Epidermal melanocyte (primary cell): ENCODE data around the gene MORF4L1.
"Not testable (repeated sequence)": the region's sequence is repeated elsewhere in the genome, so short reads cannot be mapped to it uniquely, and the experiment has no call there.

ENCODE experiments used
- DNase-seq: peaks from one replicate; pipeline ENCODE4 v3.0.0; 2011; ENCODE audit warnings: low spot score; ENCODE audit not compliant: insufficient read length

MORF4L1 gene, protein sequence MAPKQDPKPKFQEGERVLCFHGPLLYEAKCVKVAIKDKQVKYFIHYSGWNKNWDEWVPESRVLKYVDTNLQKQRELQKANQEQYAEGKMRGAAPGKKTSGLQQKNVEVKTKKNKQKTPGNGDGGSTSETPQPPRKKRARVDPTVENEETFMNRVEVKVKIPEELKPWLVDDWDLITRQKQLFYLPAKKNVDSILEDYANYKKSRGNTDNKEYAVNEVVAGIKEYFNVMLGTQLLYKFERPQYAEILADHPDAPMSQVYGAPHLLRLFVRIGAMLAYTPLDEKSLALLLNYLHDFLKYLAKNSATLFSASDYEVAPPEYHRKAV

GRCh38 chr15:78872155-78872971 lies at the start of gene MORF4L1:
TSS of gene MORF4L1 (plus strand) at chr15:78872890. CDS start at chr15:78873018, 128 bp downstream.
- peak; percentile 87 for DNase-seq

DNA sequence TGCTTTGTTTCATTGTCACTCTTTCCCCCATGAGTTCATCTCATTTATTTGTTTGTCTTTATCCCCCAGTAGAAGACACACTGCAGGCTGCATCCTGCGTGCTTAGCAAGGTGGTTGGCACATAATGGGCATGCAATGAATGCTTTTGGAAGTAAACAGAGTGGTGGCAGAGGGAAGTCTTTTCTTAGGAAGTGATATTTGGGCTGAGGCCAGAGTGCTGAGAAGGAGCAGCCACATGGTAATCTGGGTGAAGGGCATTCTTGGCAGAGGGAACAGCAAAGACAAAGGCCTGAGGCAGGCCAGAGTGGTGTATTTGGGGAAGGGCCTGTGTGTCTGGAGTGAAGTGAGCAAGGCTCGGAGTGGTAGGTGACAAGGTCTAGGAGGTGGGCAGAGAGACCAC lies 43.8 kb upstream of the MORF4L1 start:
- no peak for DNase-seq

GRCh38 chr15:78830514-78831228 lies 42.0 kb upstream of the MORF4L1 start:
- no peak for DNase-seq

DNA sequence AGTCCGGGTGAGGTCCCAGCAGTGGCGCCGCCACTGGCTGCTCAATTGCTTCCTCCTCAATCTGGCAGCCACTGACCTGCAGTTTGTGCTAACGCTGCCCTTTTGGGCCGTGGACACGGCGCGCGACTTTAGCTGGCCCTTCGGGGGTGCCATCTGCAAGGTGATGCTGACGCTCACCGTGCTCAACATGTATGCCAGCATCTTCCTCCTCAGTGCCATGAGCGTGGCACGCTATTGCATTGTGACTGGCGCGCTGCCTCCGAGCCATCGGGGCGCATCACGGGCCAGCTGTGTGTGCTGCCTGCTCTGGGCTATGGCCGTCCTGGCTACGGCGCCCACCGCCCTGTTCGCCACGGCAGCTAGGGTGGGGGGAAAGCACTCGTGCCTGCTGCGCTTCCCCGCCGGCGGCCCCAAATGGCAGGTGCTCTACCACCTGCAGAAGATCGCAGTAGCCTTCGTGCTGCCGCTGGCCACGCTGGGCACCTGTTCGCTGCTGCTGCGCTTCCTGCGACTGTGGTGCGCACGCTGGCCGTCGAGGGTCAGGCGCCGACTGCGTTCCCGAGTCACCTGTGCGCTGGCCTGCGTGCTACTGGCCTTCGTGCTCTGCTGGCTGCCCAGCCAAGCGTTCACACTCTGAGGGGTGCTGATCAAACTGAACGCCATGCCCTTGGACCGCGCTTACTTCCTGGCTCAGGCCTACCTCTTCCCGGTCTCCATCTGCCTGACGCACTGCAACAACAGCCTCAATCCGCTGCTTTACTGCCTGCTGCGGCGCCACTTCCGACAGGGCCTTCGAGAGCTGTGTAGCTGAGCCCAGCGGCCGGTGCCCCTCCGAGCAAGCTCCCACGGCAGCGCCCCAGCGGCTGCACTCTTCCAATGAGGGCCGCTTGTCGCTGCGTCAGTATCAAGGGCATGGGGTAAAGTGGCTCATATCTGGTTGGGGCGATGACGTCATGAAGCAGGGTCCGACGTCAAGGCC lies 41.2 kb upstream of the MORF4L1 start:
- no peak for DNase-seq

DNA sequence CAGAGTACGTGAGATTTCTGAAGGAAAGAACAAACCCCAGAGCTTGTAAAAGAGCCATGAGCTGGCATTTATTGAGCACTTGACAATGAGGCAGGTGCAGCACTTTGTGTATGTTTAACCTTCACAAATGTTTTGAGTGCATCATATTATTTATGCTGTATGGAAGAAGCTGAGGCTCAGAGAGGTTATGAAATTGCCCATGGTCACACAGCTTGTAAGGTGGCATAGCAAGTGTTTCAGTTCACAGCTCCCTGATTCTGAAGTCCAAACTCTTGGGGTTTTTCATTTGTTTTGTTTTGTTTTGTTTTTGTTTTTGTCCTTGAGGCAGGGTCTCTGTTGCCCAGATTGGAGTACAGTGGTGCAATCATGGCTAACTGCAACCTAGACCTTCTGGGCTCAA lies 36.4 kb upstream of the MORF4L1 start:
- no peak for DNase-seq

DNA sequence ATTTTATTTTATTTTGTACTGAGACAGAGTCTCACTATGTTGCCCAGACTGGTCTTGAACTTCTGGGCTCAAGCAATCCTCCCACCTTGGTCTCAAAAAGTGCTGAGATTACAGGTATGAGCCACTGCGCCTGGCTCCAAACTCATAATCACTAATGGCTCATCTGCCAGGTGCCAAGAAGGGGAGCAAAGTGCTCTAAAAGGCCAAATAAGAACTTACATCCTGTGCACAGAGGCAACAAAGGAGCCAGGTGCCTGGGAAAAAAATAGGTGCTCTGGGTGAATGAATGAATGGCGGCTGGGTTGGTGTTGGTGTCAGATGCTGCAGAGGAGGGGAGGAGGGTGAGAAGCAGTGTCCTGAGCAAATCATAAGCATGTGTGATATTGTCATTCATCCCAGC lies 35.6 kb upstream of the MORF4L1 start:
- no peak for DNase-seq

- DNase-seq, result no peak
Observed at GRCh38 chr15:78837543-78837942, 35.1 kb upstream of the MORF4L1 start.

DNA sequence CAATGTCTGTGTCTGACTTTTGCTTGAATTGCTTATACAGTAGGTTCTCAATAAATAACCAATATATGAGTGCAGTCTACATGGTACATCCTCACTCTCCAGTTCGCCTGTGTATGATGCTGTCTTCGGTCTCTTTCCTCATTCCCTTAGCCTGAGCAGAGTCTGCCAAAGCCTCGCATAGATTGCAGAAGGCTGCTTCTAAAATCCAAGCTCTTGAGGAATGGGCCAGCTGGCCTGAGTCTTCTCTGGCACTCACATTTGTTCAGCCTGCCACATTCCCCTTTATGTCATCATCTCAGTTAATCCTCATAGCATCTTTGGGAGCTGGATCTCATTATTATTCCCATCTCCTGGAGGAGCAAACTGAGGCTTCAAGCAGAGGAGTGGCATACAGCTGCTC lies 34.2 kb upstream of the MORF4L1 start:
- DNase-seq, result no peak

- DNase-seq, result not testable (repeated sequence)
Observed at GRCh38 chr15:78839151-78839550, 33.5 kb upstream of the MORF4L1 start.

DNA sequence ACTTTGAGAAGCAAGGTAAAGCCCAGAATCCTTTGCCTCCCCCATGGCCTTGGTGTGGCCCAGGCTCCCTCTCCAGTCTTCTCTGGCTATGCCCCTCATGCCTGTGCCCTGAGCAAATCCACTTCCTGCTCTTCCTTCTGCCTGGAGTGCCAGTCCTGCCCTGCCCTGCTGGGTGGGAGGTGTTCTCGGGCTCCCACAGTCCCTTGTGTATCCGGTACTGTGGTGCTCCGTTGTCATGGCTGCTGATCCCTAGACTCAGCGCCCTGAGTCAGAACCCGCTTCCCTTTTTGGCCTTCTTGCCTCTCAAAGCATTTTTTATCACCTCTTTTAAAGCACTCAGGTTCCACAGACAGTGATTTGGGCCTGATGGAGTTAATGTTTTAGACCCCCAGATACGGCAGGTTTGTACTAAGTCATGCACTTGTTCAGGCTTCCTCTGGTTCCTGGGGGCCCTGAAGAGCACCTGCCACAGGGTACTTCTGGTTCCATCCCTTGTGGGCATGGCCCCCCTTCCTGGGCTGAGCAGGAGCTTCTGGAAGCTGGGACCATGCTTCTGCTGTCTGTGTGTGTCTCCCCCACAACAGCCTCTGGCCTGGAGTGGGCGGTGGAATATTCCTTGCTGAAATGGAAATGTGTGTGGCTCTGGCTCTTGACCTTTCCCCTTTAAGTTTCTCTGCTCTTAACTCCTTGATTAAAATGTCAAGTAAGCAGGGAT lies 31.9 kb upstream of the MORF4L1 start:
- no peak for DNase-seq

GRCh38 chr15:78841376-78841706 lies 31.3 kb upstream of the MORF4L1 start:
- DNase-seq, result no peak

GRCh38 chr15:78841891-78842290 lies 30.8 kb upstream of the MORF4L1 start:
- no peak for DNase-seq

- no peak for DNase-seq
Observed at GRCh38 chr15:78842519-78842918, 30.2 kb upstream of the MORF4L1 start.

- DNase-seq, result not testable (repeated sequence)
Observed at GRCh38 chr15:78846906-78847305, 25.8 kb upstream of the MORF4L1 start.

GRCh38 chr15:78847387-78847906 lies 25.2 kb upstream of the MORF4L1 start:
- DNase-seq, result not testable (repeated sequence)

DNA sequence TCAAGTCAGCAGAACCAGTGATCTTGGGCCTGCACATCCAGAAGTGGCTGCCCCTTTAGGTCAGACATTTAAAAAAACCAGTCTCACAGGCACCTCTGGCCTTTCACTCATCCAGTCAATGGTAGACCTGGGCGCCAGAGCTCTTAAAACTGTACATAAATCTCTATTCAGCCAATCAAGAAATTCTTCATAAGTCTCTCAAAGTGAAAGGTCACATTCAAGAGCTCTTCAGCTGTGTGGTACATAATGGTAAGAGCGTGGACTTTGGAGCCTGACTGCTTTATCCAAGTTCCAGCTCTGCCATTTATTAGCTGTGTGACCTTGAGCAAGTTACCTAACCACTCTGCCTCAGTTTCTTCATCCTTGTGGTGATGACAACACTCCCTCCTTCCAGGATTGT lies 22.3 kb upstream of the MORF4L1 start:
- no peak for DNase-seq

DNA sequence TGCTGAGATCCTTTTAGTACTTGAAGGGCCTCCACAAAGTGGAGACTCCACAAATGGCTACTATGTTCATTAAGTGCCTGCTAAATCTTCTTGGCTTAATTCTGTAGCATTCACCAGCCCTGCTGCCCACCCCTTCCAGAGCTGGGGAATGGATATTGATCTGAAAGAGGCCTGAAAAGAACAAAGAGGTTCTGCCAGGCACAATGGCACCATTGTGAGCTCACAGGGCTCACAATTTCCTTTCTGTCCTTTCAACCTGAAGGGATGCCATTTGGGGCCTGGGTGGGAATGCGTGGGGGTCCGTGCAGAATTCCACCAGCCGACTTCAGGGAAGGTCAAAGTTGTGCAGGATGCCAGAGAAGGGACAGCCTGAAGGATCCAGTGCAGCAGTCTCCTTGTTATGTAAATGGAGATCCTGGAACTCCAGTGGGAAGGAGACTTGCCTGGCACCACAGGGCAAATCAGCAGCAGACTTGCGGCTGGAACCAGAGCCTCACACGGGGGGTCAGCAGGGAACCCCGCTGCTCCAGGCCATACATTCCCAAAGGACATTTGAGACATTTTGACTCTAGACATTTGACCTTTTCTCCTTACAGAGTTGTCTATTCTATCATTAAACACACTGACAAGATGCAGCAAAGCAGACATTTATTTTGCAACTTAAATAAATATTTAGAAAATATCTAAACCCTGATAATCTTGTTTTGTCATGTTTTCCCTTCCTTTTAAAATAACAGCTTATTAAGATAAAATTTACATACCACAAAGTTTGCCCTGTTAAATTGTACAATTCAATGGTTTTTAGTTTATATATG lies 21.5 kb upstream of the MORF4L1 start:
- no peak for DNase-seq

DNA sequence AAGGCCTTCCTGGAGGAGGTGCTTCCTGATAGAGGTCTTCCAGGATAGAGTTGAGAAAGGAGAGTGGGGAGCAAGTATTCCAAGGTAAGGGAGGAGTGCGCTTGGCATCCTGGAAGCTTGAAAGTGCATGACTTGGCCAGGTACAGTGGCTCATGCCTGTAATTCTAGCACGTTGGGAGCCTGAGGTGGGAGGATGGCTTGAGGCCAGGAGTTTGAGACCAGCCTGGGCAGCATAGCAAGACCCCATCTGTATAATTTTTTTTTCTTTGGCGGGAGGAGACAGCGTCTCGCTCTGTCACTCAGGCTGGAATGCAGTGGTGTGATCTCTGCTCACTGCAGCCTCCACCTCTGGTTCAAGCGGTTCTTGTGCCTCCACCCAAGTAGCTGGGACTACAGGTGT lies 19.2 kb upstream of the MORF4L1 start:
- no peak for DNase-seq

GRCh38 chr15:78854833-78855372 lies 17.8 kb upstream of the MORF4L1 start:
- no peak for DNase-seq
